ENCODE results near the gene HTR5A.

The HTR5A gene

DNA sequence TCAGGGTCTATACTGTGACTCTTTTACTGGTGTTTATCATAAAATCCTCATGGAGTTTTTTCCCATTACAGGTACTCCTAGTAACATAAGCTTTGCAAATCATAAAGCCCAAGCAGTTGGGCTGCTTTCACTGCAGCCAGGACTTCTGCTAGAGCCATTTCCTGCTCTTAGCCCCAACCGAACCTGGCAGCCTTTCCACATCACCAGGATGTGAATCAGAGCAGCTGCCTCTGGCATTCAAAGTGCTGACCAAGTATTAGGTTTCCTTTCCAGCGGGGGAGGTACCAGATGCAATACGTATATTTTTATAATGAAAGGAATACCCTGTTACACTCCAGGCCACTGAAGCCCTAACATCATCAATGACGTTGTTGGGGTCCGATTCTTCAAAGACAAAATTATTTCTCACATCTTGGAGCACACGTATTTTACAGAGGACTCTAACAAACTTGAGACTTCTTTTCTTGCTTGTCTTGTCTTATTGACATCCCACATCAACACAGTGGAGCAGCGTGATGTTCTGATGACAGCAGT is 3.6 kb upstream of the HTR5A start:
- no peak for DNase-seq
- Mint-ChIP-seq H3K27me3 (peaks cover 54% of the 10 kb centered on the region), H3K4me3 (no peak overlapping the region)

DNA sequence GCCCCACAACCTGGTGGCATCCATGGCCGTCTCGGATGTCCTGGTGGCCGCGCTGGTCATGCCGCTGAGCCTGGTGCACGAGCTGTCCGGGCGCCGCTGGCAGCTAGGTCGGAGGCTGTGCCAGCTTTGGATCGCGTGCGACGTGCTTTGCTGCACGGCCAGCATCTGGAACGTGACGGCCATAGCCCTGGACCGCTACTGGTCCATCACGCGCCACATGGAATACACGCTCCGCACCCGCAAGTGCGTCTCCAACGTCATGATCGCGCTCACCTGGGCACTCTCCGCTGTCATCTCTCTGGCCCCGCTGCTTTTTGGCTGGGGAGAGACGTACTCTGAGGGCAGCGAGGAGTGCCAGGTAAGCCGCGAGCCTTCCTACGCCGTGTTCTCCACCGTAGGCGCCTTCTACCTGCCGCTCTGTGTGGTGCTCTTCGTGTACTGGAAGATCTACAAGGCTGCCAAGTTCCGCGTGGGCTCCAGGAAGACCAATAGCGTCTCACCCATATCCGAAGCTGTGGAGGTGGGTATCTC is 1.1 kb downstream of the HTR5A start:
- ATAC-seq (no peak), DNase-seq (no peak)
- H3K27me3 Mint-ChIP-seq = peaks cover 54% of the 10 kb centered on the region
- no peaks in the 10 kb centered on the region for H3K9me3 Mint-ChIP-seq
- no peaks in the 10 kb centered on the region for H3K4me1 Mint-ChIP-seq
- no peak overlapping the region for H3K27ac Mint-ChIP-seq
- no peak overlapping the region for H3K4me3 Mint-ChIP-seq

More for the DNA sequence above, 3.6 kb upstream of the HTR5A start:
- no peaks in the 10 kb centered on the region for H3K4me1 Mint-ChIP-seq
- ATAC-seq = no peak
- H3K27ac Mint-ChIP-seq = no peak overlapping the region
- no peaks in the 10 kb centered on the region for H3K9me3 Mint-ChIP-seq

DNA sequence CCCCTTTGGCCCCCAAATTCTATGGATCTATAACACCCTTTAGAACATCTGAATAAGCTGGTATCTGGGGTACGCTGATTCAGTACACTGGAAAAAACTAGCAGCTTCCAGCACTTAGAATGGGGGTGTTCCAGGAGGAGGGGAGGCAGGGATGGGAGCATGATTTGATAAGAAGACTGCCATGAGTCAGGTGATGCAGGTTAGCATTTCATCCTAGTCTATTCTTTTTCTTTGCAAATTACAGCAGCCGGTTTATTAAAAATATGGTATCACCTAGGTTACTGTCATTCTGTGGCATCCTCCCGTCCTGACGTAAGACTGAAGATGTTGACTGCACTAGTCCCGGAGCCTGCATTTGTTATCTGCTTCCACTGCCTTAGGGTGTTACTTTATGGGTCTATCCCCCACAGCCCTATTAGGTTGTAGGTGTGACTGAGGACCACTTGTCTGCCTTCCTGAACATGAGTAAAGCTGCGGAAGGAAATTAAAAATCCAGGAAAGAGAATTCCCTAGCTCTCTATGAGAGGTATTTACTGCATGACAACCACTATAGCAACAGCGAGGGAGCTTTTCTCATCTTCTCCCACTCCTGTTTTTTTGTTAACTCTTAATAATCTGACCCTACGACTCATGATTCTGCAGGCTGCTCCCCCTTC is 1.9 kb downstream of the HTR5A start:
- no peak for ATAC-seq
- DNase-seq = no peak
- no peaks in the 10 kb centered on the region for H3K9me3 Mint-ChIP-seq
- no peak overlapping the region for H3K27ac Mint-ChIP-seq
- H3K4me3 Mint-ChIP-seq = no peak overlapping the region
- peaks cover 54% of the 10 kb centered on the region for H3K27me3 Mint-ChIP-seq
- no peaks in the 10 kb centered on the region for H3K4me1 Mint-ChIP-seq

DNA sequence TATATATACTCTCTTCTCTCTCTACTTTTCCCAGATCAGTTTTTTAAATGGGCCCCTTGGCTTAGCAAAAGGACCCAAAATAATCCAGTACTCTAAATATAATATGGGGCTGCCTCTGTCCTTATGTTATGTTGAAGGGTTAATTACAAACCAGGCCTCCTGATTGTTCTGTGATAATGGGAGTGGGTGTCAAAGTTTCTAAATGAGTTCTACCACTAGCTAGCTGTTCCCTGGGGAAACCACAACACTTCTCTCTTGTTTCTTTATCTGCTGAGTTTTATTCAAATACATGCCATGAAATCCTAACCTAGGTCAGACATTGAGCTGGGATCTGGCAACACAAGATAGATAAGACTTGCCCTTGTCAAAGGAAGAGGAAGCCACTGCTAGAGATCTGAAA is 3.8 kb downstream of the HTR5A start:
- Mint-ChIP-seq H3K4me1 (no peaks in the 10 kb centered on the region), H3K27ac (no peak overlapping the region), H3K9me3 (no peaks in the 10 kb centered on the region), H3K27me3 (peaks cover 59% of the 10 kb centered on the region), H3K4me3 (no peak overlapping the region)
- ATAC-seq (no peak), DNase-seq (no peak)

DNA sequence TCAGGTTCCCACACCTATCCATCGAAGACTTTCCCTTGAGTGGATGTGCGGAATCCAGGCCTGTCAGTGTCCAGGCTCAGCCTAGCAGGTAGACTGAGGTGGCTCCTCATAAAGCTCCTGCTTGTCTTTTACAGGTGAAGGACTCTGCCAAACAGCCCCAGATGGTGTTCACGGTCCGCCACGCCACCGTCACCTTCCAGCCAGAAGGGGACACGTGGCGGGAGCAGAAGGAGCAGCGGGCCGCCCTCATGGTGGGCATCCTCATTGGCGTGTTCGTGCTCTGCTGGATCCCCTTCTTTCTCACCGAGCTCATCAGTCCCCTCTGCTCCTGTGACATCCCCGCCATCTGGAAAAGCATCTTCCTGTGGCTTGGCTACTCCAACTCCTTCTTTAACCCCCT is 13.9 kb downstream of the HTR5A start:
- Mint-ChIP-seq H3K27ac (no peak overlapping the region), H3K4me3 (no peak overlapping the region), H3K9me3 (no peaks in the 10 kb centered on the region), H3K27me3 (peaks cover 57% of the 10 kb centered on the region), H3K4me1 (peaks cover 6% of the 10 kb centered on the region)
- DNase-seq = no peak
- no peak for ATAC-seq

DNA sequence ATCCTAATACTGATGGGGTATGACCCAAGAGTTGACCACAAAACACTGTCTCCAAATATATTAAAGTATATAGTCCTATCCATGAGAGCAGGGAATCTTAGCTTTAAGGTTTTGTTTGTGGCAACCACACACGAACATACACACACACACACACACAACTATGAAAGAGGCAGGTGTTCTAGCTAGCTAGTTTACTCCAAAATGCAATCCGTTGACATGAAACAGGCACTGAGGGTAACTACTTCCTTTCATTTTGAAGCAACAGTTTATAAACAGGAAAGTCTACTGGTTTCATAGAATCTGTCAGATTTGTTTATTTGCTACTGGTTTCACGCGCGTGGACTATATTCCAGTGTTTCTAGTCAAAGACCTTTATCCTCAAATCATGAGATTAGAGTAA is 14.8 kb downstream of the HTR5A start:
- H3K4me1 Mint-ChIP-seq = peaks cover 6% of the 10 kb centered on the region

DNA sequence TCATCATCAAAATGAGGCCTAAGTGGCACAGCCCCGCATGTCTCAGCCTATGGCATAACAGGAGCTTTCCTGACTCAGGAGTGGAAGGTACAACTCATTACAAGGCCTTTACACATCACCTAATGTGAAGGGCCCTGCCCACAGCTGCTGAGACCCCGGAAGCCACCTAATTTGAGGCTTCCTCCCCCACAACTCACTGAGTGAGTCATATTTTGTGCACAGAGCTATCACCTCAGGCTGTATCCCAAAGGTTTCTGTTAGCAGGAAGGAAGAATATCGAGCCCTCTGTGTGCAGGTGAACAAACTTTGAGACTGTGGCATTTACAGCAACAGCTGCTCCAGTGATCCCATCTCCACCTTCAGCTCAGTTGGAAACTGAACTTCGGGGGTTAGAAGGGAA is 20.6 kb downstream of the HTR5A start:
- ATAC-seq = peak; percentile 92

More for the DNA sequence above, 14.8 kb downstream of the HTR5A start:
- no peak overlapping the region for H3K4me3 Mint-ChIP-seq
- peaks cover 54% of the 10 kb centered on the region for H3K27me3 Mint-ChIP-seq
- H3K27ac Mint-ChIP-seq = no peak overlapping the region
- ATAC-seq (no peak), DNase-seq (no peak)
- H3K9me3 Mint-ChIP-seq = no peaks in the 10 kb centered on the region

DNA sequence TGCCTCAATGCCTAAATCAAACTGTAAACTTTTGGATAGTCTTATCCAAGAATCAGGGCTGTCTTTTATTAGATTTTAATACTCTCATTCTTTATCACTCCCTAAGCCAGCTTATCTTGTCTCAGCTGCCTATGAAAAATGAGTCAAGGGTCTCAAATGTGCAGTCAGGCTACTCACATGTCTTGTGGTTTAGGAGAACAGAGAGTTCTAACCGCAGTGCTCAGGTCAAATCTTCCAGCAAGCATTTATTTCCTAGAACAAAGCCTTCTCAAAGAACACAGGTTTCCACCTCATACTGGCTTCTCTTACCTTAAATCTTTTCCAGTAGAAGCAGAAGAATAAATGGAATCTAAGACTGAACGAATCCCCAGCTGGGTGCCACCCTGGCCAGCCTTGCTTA is 23.5 kb downstream of the HTR5A start:
- peaks cover 9 to 21% of the 10 kb centered on the region in 2 donors for H3K9me3 Mint-ChIP-seq
- no peak overlapping the region for H3K4me3 Mint-ChIP-seq
- DNase-seq (no peak), ATAC-seq (no peak)
- H3K27ac Mint-ChIP-seq = no peak overlapping the region
- peaks cover 22% of the 10 kb centered on the region for H3K4me1 Mint-ChIP-seq
- peaks cover 30% of the 10 kb centered on the region for H3K27me3 Mint-ChIP-seq

More for the DNA sequence above, 20.6 kb downstream of the HTR5A start:
- DNase-seq = peak; percentile 10 to 24
- Mint-ChIP-seq H3K9me3 (peaks cover 6 to 8% of the 10 kb centered on the region in 2 donors), H3K4me3 (no peak overlapping the region), H3K4me1 (peaks cover 22% of the 10 kb centered on the region), H3K27me3 (peaks cover 44% of the 10 kb centered on the region), H3K27ac (no peak overlapping the region)

DNA sequence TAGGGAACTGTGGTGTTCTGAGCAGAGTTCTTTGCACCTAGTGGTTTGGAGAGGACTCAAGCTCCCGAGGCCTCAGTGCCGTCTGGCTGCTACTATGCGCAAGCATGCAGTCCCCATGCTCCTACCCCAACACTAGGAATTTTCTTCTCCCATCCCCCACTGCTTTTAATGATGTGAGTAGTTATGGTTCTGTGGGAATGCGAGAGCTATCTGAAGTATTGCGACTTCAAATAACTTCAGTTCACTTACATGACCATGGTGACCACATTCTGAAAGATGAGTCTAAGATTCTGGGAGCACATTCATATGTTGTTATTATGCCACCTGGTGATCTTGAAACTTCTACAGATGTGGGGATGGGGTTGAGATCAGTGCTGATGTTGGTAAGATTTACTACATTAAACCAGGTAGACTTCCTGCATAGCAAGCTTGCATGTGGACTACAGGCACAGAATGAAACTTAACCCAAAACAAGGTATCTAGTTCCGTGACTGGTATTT is 24.6 kb downstream of the HTR5A start:
- DNase-seq (no peak), ATAC-seq (no peak)
- H3K27ac Mint-ChIP-seq = no peak overlapping the region
- H3K27me3 Mint-ChIP-seq = peaks cover 38% of the 10 kb centered on the region
- no peak overlapping the region for H3K4me3 Mint-ChIP-seq
- peaks cover 9 to 21% of the 10 kb centered on the region in 2 donors for H3K9me3 Mint-ChIP-seq
- peaks cover 22% of the 10 kb centered on the region for H3K4me1 Mint-ChIP-seq

DNA sequence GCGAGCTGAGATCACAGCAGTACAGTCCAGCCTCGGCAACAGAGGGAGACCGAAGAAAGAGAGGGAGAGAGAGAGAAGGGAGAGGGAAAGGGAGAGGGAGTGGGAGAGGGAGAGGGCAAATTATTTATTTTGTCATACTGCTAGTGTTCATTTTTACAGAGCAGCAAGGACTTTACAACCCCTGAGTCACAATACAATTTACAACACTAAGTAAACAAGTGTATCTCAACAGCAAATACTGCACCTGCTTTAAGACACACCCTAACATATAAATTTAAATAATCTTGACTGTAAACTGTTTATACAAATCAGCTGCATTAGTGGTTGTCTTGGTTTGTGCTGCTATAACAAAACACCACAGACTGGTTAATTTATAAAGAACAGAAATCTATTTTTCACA is 27.2 kb downstream of the HTR5A start:
- Mint-ChIP-seq H3K27ac (no peak overlapping the region), H3K9me3 (peaks cover 9 to 21% of the 10 kb centered on the region in 2 donors), H3K4me3 (no peak overlapping the region), H3K4me1 (peaks cover 7% of the 10 kb centered on the region), H3K27me3 (peaks cover 46% of the 10 kb centered on the region)
- DNase-seq (no peak), ATAC-seq (no peak)

DNA sequence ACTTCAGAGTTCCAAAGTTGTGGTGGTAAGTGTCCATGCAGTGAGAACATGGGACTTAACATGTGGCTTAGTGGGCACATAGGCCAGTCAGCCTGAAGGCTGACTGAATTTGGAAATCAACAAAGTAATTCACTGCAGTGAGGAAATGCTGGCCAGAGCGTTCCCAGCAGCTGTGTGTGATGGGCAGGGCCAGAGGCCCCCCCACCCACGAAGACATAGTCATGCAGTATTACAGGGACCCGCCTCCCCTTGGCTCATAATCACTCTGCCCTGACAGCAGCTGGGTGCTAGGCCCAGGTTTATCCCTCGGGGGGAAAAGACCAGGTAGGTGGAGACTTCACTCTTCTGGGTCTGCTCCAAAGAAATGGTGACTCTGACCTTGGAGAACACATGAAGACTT is 33.7 kb downstream of the HTR5A start:
- Mint-ChIP-seq H3K27ac (no peak overlapping the region), H3K27me3 (peaks cover 32% of the 10 kb centered on the region), H3K4me1 (no peaks in the 10 kb centered on the region), H3K9me3 (no peaks in the 10 kb centered on the region), H3K4me3 (no peak overlapping the region)
- no peak for ATAC-seq
- DNase-seq = no peak

DNA sequence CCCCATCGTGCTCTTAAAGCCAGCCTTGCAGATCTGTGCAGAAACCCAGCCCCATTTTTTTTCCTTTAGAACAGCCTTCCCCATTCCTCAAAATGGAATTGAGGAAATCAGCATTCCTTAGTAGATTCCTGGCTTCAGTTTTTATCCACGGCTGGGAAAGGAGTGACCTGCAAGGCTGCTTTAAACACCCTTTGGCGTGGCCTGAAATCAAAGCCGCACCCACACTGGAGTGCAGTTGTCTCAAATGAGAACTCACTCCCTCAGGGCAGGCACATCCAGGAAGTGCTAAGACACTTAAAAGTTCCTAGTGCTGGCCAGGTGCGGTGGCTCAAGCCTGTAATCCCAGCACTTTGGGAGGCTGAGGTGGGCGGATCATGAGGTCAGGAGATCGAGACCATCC is 34.8 kb downstream of the HTR5A start:
- DNase-seq = no peak
- H3K27me3 Mint-ChIP-seq = peaks cover 37% of the 10 kb centered on the region
- ATAC-seq = no peak
- no peaks in the 10 kb centered on the region for H3K9me3 Mint-ChIP-seq
- no peak overlapping the region for H3K27ac Mint-ChIP-seq
- no peak overlapping the region for H3K4me3 Mint-ChIP-seq
- H3K4me1 Mint-ChIP-seq = no peaks in the 10 kb centered on the region

DNA sequence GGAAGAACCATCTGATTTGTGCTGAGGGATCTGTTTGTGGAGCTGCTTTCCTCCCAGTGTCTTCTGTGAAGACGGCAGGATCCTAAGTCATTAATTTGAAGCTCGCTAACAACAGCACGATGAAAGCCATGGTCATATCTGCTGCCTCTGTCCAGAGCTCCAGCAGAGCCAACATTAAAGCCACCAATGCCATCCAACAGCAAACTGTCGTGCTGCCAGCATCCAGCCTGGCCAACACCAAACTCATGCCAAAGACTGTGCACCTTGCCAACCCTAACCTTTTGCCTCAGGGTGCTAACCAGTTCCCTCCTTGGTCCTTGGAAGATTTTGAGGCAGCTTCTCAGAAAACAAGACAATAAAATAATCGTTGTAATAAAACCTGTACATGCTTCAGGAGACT is 36.2 kb downstream of the HTR5A start:
- ATAC-seq (no peak), DNase-seq (no peak)
- Mint-ChIP-seq H3K4me1 (no peaks in the 10 kb centered on the region), H3K4me3 (no peak overlapping the region), H3K27ac (no peak overlapping the region), H3K9me3 (no peaks in the 10 kb centered on the region), H3K27me3 (peaks cover 40% of the 10 kb centered on the region)

DNA sequence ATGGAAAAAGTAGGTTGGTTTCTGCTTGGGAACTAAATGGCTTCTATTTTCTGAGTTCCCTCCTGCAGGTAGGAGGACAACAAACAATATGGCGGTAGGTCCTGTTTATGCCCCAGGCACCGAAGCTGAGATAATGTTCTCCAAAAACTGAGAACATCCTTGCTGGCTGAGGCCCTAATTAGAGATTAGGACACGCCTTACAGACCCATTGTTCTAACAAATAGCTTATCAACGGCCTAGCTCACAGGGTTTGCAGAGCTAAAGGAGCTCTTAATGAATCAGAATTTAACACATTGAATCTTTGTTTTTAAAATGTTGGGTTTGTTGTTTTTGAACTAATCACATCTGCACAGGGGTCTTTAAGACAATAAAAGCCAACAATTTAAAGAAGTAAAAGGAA is 37.0 kb downstream of the HTR5A start:
- H3K27ac Mint-ChIP-seq = no peak overlapping the region
- no peak for DNase-seq
- H3K4me1 Mint-ChIP-seq = no peaks in the 10 kb centered on the region
- H3K27me3 Mint-ChIP-seq = peaks cover 35% of the 10 kb centered on the region
- H3K4me3 Mint-ChIP-seq = no peak overlapping the region
- no peak for ATAC-seq
- no peaks in the 10 kb centered on the region for H3K9me3 Mint-ChIP-seq

DNA sequence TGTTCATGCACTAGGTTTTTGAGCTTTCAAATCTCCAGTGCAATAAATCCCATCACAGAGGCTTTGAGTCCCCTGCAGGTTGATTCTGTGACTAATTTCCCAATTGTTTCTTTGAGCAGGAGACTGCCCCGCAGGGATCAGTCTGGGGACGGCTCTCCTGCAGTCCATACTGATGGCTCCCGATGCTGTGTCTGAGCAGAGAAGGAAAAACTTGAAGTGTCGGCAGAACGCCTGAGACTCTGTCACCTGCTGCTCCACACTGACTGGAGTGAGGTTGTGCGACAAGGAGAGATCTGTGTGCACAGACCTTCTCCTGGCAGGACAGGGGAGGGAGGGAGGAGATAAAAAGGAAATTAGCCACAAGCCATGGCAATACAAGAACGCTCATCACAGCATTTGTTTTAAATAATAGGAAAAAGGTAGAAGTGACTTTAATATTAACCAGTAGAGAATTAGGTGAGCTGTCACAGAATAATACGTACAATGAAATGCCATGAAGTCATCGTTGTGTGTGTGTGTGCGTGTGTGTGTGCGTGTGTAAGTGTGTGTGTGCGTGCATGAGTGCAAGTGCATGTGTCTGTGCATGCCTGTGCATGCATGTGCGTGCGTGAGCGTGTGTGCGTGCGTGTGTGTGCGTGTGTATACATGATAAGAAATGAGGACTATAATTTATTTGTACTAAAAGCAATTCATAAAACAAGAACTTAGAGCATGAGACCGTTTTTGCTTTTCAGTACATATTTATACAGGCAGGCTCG is 38.2 kb downstream of the HTR5A start:
- peaks cover 31% of the 10 kb centered on the region for H3K27me3 Mint-ChIP-seq
- DNase-seq = no peak
- no peak for ATAC-seq
- no peak overlapping the region for H3K27ac Mint-ChIP-seq
- H3K9me3 Mint-ChIP-seq = no peaks in the 10 kb centered on the region
- H3K4me3 Mint-ChIP-seq = no peak overlapping the region
- no peaks in the 10 kb centered on the region for H3K4me1 Mint-ChIP-seq

DNA sequence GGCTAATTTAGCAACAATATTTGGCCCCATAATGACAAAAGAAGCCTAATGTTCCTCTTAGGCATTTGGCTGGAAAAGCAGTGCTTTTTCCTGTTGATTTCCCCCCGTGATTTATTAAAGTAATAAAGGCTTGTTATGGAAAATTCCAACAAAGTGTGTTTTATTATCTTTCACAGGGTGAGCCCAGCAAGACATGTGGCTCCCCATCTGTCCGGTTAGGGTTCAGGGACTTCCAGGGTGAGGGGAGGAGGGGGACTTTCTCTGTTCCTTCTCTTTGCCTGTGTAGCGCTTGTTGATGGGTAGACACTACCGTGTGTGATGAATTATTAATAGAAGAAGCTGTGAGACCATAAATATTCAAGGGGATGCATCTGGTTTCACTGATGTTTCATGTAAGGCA is 39.0 kb downstream of the HTR5A start:
- Mint-ChIP-seq H3K27ac (no peak overlapping the region), H3K4me3 (no peak overlapping the region), H3K9me3 (no peaks in the 10 kb centered on the region), H3K4me1 (no peaks in the 10 kb centered on the region), H3K27me3 (peaks cover 31% of the 10 kb centered on the region)
- ATAC-seq (no peak), DNase-seq (no peak)
